ENCODE measurements around the gene ATXN7L1. TPM values are rescaled to one million over a fixed set of nuclear protein-coding genes. Genes with fewer than 3 reads are reported as not detected.

Gene ATXN7L1
- total RNA-seq, 1 donor from 2014 or later, result 16.2 TPM

DNA sequence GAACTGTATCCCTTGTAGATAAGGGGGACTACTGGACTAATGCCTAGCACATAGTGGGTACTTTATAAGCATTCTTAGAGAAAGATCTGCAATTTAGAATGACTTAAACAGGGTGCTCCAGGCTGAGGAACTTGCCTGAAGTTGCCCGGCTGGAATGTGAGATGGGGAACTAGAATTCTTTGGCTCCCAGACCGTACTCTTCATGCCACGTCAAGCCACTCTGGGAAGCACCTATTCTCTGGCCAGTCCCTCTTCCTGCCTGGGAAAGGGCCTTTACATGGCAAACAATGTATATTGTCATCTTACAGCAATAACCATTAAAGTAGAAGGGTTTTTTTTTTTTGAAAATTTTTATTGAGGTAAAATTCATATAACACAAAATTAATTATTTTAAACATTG is 34.5 kb downstream of the ATXN7L1 start:
- intact Hi-C loops (cut with DNase I), result no loop called here
- Histone ChIP-seq H3K9me3 (no peaks in the 10 kb centered on the region), H3K27me3 (no peaks in the 10 kb centered on the region), H3K4me1 (peaks cover 28% of the 10 kb centered on the region), H3K36me3 (no peaks in the 10 kb centered on the region), H3K4me3 (no peak overlapping the region), H3K27ac (no peak overlapping the region)
- TF ChIP-seq POLR2AphosphoS5 (IDR thresholded peaks at IDR 0.05; ENCODE audit: insufficient read depth in 1 of 2, low read depth in 1 of 2) (no peak), POLR2A (IDR thresholded peaks at IDR 0.05) (no peak)
- TF ChIP-seq, protein P1, sequence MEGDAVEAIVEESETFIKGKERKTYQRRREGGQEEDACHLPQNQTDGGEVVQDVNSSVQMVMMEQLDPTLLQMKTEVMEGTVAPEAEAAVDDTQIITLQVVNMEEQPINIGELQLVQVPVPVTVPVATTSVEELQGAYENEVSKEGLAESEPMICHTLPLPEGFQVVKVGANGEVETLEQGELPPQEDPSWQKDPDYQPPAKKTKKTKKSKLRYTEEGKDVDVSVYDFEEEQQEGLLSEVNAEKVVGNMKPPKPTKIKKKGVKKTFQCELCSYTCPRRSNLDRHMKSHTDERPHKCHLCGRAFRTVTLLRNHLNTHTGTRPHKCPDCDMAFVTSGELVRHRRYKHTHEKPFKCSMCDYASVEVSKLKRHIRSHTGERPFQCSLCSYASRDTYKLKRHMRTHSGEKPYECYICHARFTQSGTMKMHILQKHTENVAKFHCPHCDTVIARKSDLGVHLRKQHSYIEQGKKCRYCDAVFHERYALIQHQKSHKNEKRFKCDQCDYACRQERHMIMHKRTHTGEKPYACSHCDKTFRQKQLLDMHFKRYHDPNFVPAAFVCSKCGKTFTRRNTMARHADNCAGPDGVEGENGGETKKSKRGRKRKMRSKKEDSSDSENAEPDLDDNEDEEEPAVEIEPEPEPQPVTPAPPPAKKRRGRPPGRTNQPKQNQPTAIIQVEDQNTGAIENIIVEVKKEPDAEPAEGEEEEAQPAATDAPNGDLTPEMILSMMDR (IDR thresholded peaks at IDR 0.05), result no peak
- DNase-seq (ENCODE audit: extremely low spot score in 2 of 2), result no peak

DNA sequence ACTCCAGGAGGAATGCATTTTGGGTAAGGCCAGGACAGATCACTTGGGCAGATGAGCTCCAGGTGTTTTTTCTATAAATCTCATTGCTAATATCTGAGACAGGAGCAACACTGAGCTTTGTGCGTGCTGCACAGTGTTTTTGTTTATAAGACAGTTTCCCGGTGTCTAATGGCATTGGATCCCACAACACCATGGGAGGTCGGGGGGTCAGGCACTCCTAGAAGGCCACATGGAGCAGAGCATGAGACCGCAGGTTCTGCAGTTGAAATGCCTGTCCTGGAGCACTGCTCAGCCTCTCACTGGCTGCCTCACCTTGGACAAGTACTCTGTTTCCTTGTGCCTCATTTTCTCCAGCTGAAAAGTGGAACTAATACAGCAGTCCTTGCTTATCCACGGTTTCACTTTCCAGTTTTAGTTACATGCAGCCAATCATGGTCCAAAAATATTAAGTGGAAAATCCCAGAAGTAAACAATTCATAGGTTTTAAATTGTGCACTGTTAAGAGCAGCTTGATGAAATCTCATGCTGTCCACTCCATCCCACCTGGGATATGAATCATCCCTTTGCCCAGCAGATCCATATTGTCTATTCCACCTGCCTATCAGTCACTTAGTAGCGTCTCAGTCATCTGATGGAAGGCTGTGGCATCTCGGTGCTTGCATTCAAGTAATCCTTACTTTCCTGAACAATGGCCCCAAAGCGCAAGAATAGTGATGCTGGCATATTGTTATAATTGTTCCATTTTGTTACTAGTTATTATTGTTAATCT is 35.2 kb downstream of the ATXN7L1 start:
- Histone ChIP-seq H3K27me3 (no peaks in the 10 kb centered on the region), H3K9me3 (no peaks in the 10 kb centered on the region), H3K36me3 (no peaks in the 10 kb centered on the region), H3K4me3 (no peak overlapping the region), H3K4me1 (peaks cover 28% of the 10 kb centered on the region), H3K27ac (no peak overlapping the region)
- DNase-seq (ENCODE audit: extremely low spot score in 2 of 2), result no peak
- TF ChIP-seq, protein P1 (IDR thresholded peaks at IDR 0.05), result no peak
- TF ChIP-seq POLR2A (IDR thresholded peaks at IDR 0.05) (no peak), POLR2AphosphoS5 (IDR thresholded peaks at IDR 0.05; ENCODE audit: insufficient read depth in 1 of 2, low read depth in 1 of 2) (no peak)
- intact Hi-C loops (cut with DNase I), result no loop called here

DNA sequence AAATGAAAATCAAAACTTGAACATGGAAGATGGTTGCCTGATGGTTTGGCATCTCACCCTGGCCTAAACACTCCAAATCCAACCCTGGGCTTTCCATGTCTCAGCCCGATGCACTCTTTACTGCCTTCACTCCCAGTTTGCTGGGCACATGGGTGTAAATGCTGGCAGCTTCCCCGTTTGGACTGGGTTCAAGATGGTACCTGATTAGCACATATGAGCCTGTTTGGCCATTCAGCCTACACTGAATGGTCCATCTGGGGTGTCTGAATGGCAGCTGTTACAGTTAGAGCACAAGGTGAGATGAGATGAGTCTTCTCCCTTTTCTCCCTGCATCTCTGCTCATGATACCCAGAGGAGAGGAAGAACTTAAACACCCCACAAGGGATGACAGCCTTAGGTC is 37.1 kb downstream of the ATXN7L1 start:
- H3K4me1 ChIP-seq, result peaks cover 28% of the 10 kb centered on the region
- H3K9me3 ChIP-seq, result no peaks in the 10 kb centered on the region
- peak overlapping the region; percentile 4 for H3K27ac ChIP-seq
- no peaks in the 10 kb centered on the region for H3K27me3 ChIP-seq
- TF ChIP-seq POLR2AphosphoS5 (IDR thresholded peaks at IDR 0.05; ENCODE audit: insufficient read depth in 1 of 2, low read depth in 1 of 2) (no peak), POLR2A (IDR thresholded peaks at IDR 0.05) (no peak)
- TF ChIP-seq, protein P1 (IDR thresholded peaks at IDR 0.05), result no peak
- intact Hi-C loops (cut with DNase I), result no loop called here
- H3K36me3 ChIP-seq, result no peaks in the 10 kb centered on the region
- H3K4me3 ChIP-seq, result no peak overlapping the region
- DNase-seq (ENCODE audit: extremely low spot score in 2 of 2), result no peak

DNA sequence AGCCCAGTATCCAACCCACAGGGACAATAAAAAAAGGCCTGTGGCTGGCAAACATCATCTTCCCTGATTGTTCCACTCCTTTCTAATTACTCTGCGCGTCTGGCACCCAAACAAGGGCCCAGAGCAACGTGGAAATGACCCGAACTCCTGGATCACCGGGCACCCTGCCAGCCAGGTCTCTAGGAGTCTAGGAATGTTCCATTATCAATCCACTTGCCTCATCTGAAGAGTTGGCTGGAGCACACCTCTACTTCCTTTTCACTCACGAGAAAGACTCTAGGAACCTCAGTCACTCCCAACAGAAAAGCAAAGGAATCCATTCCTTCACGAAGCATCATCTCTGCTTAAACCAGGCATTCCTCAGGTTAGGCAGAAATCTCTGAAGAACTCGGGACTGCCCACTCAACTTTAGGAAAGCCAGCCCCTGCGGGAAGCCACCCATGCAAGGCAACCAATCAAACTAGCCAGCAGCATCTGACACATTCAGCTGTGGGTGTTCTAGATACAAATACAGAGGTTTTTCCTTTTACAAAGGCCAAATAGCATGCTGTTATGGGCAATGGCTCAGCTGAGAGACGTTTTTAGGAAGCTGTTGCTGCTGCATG is 37.7 kb downstream of the ATXN7L1 start:
- TF ChIP-seq, protein P1 (IDR thresholded peaks at IDR 0.05), result no peak
- no peak for TF ChIP-seq POLR2A (IDR thresholded peaks at IDR 0.05)
- TF ChIP-seq POLR2AphosphoS5 (IDR thresholded peaks at IDR 0.05; ENCODE audit: insufficient read depth in 1 of 2, low read depth in 1 of 2), result no peak
- H3K4me3 ChIP-seq, result no peak overlapping the region
- DNase-seq (ENCODE audit: extremely low spot score in 2 of 2), result no peak
- H3K9me3 ChIP-seq, result no peaks in the 10 kb centered on the region
- H3K27ac ChIP-seq, result peak overlapping the region; percentile 4
- no peaks in the 10 kb centered on the region for H3K36me3 ChIP-seq
- intact Hi-C loops (cut with DNase I), result no loop called here
- peaks cover 28% of the 10 kb centered on the region for H3K4me1 ChIP-seq
- no peaks in the 10 kb centered on the region for H3K27me3 ChIP-seq
